CD14-positive monocyte (primary cell): Measurements from ENCODE around the gene CDK3. TPM values are rescaled to one million over a fixed set of nuclear protein-coding genes. Genes with fewer than 3 reads are reported as not detected.
A peak's percentile ranks its signal among the peaks of the same experiment; 100 is the strongest.

Source experiments
- DNase-seq, 3 donors: peaks; one replicate each; pipeline ENCODE4 v3.0.0-alpha.2; 2011 to 2022
- H2AFZ ChIP-seq: 2 replicates; pipeline ENCODE4 v1.6.0; 2012; ENCODE audit warnings: mild to moderate bottlenecking, low read depth, low read length, inconsistent platforms; ENCODE audit not compliant: insufficient read depth, poor library complexity, severe bottlenecking
- H3K27ac ChIP-seq, 2 donors: 1 replicate in 1 of 2; 2 replicates in 1 of 2; pipeline ENCODE4 v1.5.1; 2012 to 2013; ENCODE audit warnings: low read length in 2 of 2, control low read depth in 1 of 2, inconsistent platforms in 1 of 2, low read depth in 1 of 2, mild to moderate bottlenecking in 1 of 2
- H3K27me3 ChIP-seq, 2 donors: one replicate each; pipeline versions ENCODE4 v1.6.0 to v1.6.1; 2011 to 2013; ENCODE audit warnings: low read length in 2 of 2; ENCODE audit not compliant: control insufficient read depth in 2 of 2, insufficient read depth in 2 of 2
- H3K36me3 ChIP-seq, 2 donors: replicated peaks in 1 of 2; 1 replicate in 1 of 2; 2 replicates in 1 of 2; pipeline versions ENCODE4 v1.5.1 to v1.6.1; 2012 to 2013; ENCODE audit warnings: low read length in 2 of 2, control low read depth in 1 of 2, inconsistent platforms in 1 of 2, mild to moderate bottlenecking in 1 of 2; ENCODE audit not compliant: insufficient read depth in 2 of 2, control insufficient read depth in 1 of 2
- H3K4me1 ChIP-seq, 2 donors: 1 replicate in 1 of 2; 2 replicates in 1 of 2; pipeline versions ENCODE4 v1.5.1 to v1.6.1; 2012 to 2013; ENCODE audit warnings: low read length in 2 of 2, control low read depth in 1 of 2, inconsistent platforms in 1 of 2, mild to moderate bottlenecking in 1 of 2, moderate library complexity in 1 of 2; ENCODE audit not compliant: insufficient read depth in 2 of 2, control insufficient read depth in 1 of 2
- H3K4me2 ChIP-seq: replicated peaks from 2 replicates; pipeline ENCODE3; 2012; ENCODE audit warnings: low read length, moderate library complexity, mild to moderate bottlenecking; ENCODE audit not compliant: poor library complexity, severe bottlenecking; ENCODE audit errors: extremely low read depth
- H3K4me3 ChIP-seq, 3 experiments: fragments of 200-600 bp in 1 of 3; sonication (generic) in 1 of 3; replicated peaks in 1 of 3; 1 replicate in 2 of 3; 2 replicates in 1 of 3; pipeline ENCODE4 v1.5.1; 2011 to 2013; ENCODE audit warnings: low read length in 3 of 3, mild to moderate bottlenecking in 3 of 3, control low read depth in 2 of 3, low read depth in 2 of 3, inconsistent platforms in 1 of 3, moderate library complexity in 1 of 3
- H3K79me2 ChIP-seq: 2 replicates; pipeline ENCODE4 v1.6.0; 2012; ENCODE audit warnings: mild to moderate bottlenecking, control low read depth, inconsistent platforms, low read length, moderate library complexity; ENCODE audit not compliant: insufficient read depth
- H3K9ac ChIP-seq: 2 replicates; pipeline ENCODE4 v1.6.0; 2017; ENCODE audit warnings: low read length, mild to moderate bottlenecking; ENCODE audit not compliant: insufficient read depth, poor library complexity, severe bottlenecking
- H3K9me3 ChIP-seq, 2 donors: replicated peaks in 1 of 2; 1 replicate in 1 of 2; 2 replicates in 1 of 2; pipeline versions ENCODE4 v1.5.1 to v1.6.1; 2012 to 2013; ENCODE audit warnings: low read length in 2 of 2, control low read depth in 1 of 2; ENCODE audit not compliant: control insufficient read depth in 1 of 2, insufficient read depth in 1 of 2
- H4K20me1 ChIP-seq: 2 replicates; pipeline ENCODE4 v1.6.0; 2012; ENCODE audit warnings: mild to moderate bottlenecking, low read length, control low read depth, moderate library complexity; ENCODE audit not compliant: insufficient read depth
- H3K27ac Mint-ChIP-seq, 7 donors: one replicate each; pipeline ENCODE4 v1.8.0; 2020; ENCODE audit warnings: mild to moderate bottlenecking in 7 of 7, mixed read lengths in 7 of 7, moderate library complexity in 6 of 7, inconsistent platforms in 2 of 7
- H3K27me3 Mint-ChIP-seq, 3 donors: one replicate each; pipeline ENCODE4 v1.8.0; 2021 to 2022; ENCODE audit warnings: low read depth in 3 of 3, mild to moderate bottlenecking in 3 of 3, mixed read lengths in 3 of 3, moderate library complexity in 3 of 3, inconsistent platforms in 1 of 3
- H3K36me3 Mint-ChIP-seq, 2 donors: one replicate each; pipeline ENCODE4 v1.8.0; 2020; ENCODE audit warnings: mixed read lengths in 2 of 2, inconsistent platforms in 1 of 2, mild to moderate bottlenecking in 1 of 2
- H3K4me1 Mint-ChIP-seq: one replicate; pipeline ENCODE4 v1.8.0; 2020; ENCODE audit warnings: mild to moderate bottlenecking, mixed read lengths
- H3K4me3 Mint-ChIP-seq, 2 donors: one replicate each; pipeline ENCODE4 v1.8.0; 2020; ENCODE audit warnings: mild to moderate bottlenecking in 2 of 2, mixed read lengths in 2 of 2, moderate library complexity in 1 of 2
- H3K9me3 Mint-ChIP-seq, 7 donors: one replicate each; pipeline ENCODE4 v1.8.0; 2020 to 2022; ENCODE audit warnings: mixed read lengths in 7 of 7, mild to moderate bottlenecking in 6 of 7, moderate library complexity in 6 of 7, inconsistent platforms in 2 of 7
- CTCF ChIP-seq: fragments of 200-600 bp; IDR thresholded peaks from one replicate; pipeline ENCODE4 v1.8.0; 2022; ENCODE audit warnings: antibody characterized with exemption, mild to moderate bottlenecking
- WGBS: methylation state at CpG from one replicate; pipeline ENCODE4 v1.1.5; 2013; ENCODE audit warnings: missing lambda C conversion rate; ENCODE audit not compliant: insufficient coverage; 5-methylcytosine and 5-hydroxymethylcytosine counted together
- intact Hi-C, 2 donors: fragments of 100-400 bp; cut with micrococcal nuclease; formaldehyde crosslinking; loops; one replicate each; pipeline versions ENCODE4 v1.15.0 to v1.15.1; 2023
- polyA plus RNA-seq, 3 donors: library from polyadenylated mRNA; depleted of rRNA in 1 of 3; unstranded in 2 of 3; stranded (reverse) in 1 of 3; fragments of 300-500 nt in 2 of 3; fragments of >200 nt in 1 of 3; fragmentation: Illumina TruSeq in 2 of 3; gene quantifications; 1 replicate in 2 of 3; 2 replicates in 1 of 3; pipeline ENCODE4 v1.2.3, GENCODE V29; 2012 to 2021

Gene CDK3
- polyA plus RNA-seq, 3 donors, result 25.5 TPM; not detected in 2

- intact Hi-C loops, result no loop called here
- Histone ChIP-seq H2AFZ (peak overlapping the region; percentile 35), H3K27me3 (no peaks in the 10 kb centered on the region), H3K9me3 (no peaks in the 10 kb centered on the region), H4K20me1 (no peaks in the 10 kb centered on the region), H3K79me2 (no peaks in the 10 kb centered on the region), H3K36me3 (peaks cover 17 to 40% of the 10 kb centered on the region in 2 donors), H3K4me2 (peak overlapping the region; percentile 49), H3K27ac (peak overlapping the region; percentile 50 to 53), H3K9ac (peak overlapping the region; percentile 10), H3K4me3 (peak overlapping the region in 1 of 3 experiments; percentile 34), H3K4me1 (peaks cover 26 to 28% of the 10 kb centered on the region in 2 donors)
- Mint-ChIP-seq H3K36me3 (peaks cover 26 to 63% of the 10 kb centered on the region in 2 donors), H3K9me3 (no peaks in the 10 kb centered on the region), H3K4me1 (peaks cover 26% of the 10 kb centered on the region), H3K4me3 (peak overlapping the region; percentile 65 to 81), H3K27ac (peak overlapping the region; percentile 78 to 92 (median 88)), H3K27me3 (peaks cover 0 to 2% (median 0%) of the 10 kb centered on the region in 3 donors)
- peak; percentile 69 to 93 (median 73) for DNase-seq
- TF ChIP-seq CTCF, result no peak
- 6% methylated on average over 12 of the region's 18 CpGs for WGBS
Measured at GRCh38 chr17:75996665-75997590, 3.7 kb upstream of the CDK3 start.

GRCh38 chr17:75998327-75998795 lies 2.3 kb upstream of the CDK3 start:
- intact Hi-C loops, result loop anchor here in 1 of 2 donors (2.0 kb wide), 1 partner anchor 28 kb away; no protein-coding TSS in a partner anchor
- H3K4me1 ChIP-seq, result peaks cover 21 to 24% of the 10 kb centered on the region in 2 donors
- no peak overlapping the region for H3K27ac ChIP-seq
- H3K79me2 ChIP-seq, result no peaks in the 10 kb centered on the region
- no peaks in the 10 kb centered on the region for H3K9me3 ChIP-seq
- peak overlapping the region in 1 of 7 donors; percentile 13 for H3K27ac Mint-ChIP-seq
- peaks cover 29 to 56% of the 10 kb centered on the region in 2 donors for H3K36me3 Mint-ChIP-seq
- 94% methylated on average over 5 of the region's 9 CpGs for WGBS
- no peak for DNase-seq
- H3K9ac ChIP-seq, result no peak overlapping the region
- TF ChIP-seq CTCF, result no peak
- H3K4me2 ChIP-seq, result no peak overlapping the region
- H2AFZ ChIP-seq, result no peak overlapping the region
- peaks cover 0 to 2% (median 0%) of the 10 kb centered on the region in 3 donors for H3K27me3 Mint-ChIP-seq
- H3K4me3 Mint-ChIP-seq, result no peak overlapping the region
- no peaks in the 10 kb centered on the region for H3K9me3 Mint-ChIP-seq
- peaks cover 20% of the 10 kb centered on the region for H3K4me1 Mint-ChIP-seq
- no peaks in the 10 kb centered on the region for H3K27me3 ChIP-seq
- peaks cover 14 to 44% of the 10 kb centered on the region in 2 donors for H3K36me3 ChIP-seq
- no peaks in the 10 kb centered on the region for H4K20me1 ChIP-seq
- no peak overlapping the region for H3K4me3 ChIP-seq
